K562 (cell line): ENCODE data around the gene PHPT1. TPM values are rescaled to one million over a fixed set of nuclear protein-coding genes. Genes with fewer than 3 reads are reported as not detected.

ENCODE experiments used
- ATAC-seq: fragments of 200-7000 bp; cut with Tn5 transposase; 3 replicates; pipeline ENCODE4 v1.9.1; 2020; ENCODE audit warnings: moderate library complexity
- BruUV-seq: library from RNA; stranded (reverse); fragments of 400-500 nt; replicated peaks from 2 replicates; lab custom pipeline; 2021; lab: Mats Ljungman, UMichigan
- CTCF ChIA-PET: fragments of 300-600 bp; formaldehyde crosslinking; extraction: SDS; loops from one replicate; lab custom pipeline; 2021; ENCODE audit warnings: low intra/inter-chr PET ratio; lab: Yijun Ruan, JAX
- POLR2A ChIA-PET: fragments of 300-600, 350-650 bp; sonication (Branson Sonifier 250); formaldehyde crosslinking; extraction: SDS; loops from one replicate; lab custom pipeline; 2021; ENCODE audit warnings: antibody characterized with exemption, inconsistent platforms; lab: Yijun Ruan, JAX
- DNase-seq, 4 experiments: peaks; one replicate each; pipeline versions ENCODE4 v3.0.0 to v3.0.0-alpha.2; 2011 to 2018; ENCODE audit warnings: low spot score in 3 of 4, mixed read lengths in 3 of 4; ENCODE audit errors: extremely low read depth in 1 of 4
- FAIRE-seq: peaks from 2 replicates; lab custom pipeline; 2011; peaks lifted over from hg19 to GRCh38; lab: Jason Lieb, UNC
- H2AFZ ChIP-seq: 2 replicates; pipeline ENCODE4 v1.6.0; 2011; ENCODE audit warnings: low read depth, low read length, control low read depth, inconsistent platforms
- H3K27ac ChIP-seq: fragments of 200-600 bp; 3 replicates; pipeline ENCODE4 v1.8.0; 2011; ENCODE audit warnings: low read depth, mild to moderate bottlenecking, control low read depth, inconsistent platforms, low read length, moderate library complexity, mixed read lengths; ENCODE audit errors: extremely low read depth
- H3K27me3 ChIP-seq, 2 experiments: fragments of 300-600 bp in 1 of 2; 2 replicates in 1 of 2; 3 replicates in 1 of 2; pipeline versions ENCODE4 v1.6.0 to v1.8.0; 2011; ENCODE audit warnings: inconsistent platforms in 2 of 2, low read length in 2 of 2, mild to moderate bottlenecking in 1 of 2, mixed read lengths in 1 of 2, moderate library complexity in 1 of 2; ENCODE audit not compliant: control insufficient read depth in 2 of 2, insufficient read depth in 2 of 2
- H3K36me3 ChIP-seq: fragments of 300-600 bp; 3 replicates; pipeline ENCODE4 v1.8.0; 2011; ENCODE audit warnings: mild to moderate bottlenecking, low read length, inconsistent platforms; ENCODE audit not compliant: control insufficient read depth, insufficient read depth
- H3K4me1 ChIP-seq, 2 experiments: fragments of 200-600 bp in 1 of 2; replicated peaks in 1 of 2; 2 replicates in 1 of 2; 3 replicates in 1 of 2; pipeline versions ENCODE4 v1.5.1 to v1.8.0; 2011; ENCODE audit warnings: inconsistent platforms in 2 of 2, low read length in 2 of 2, mild to moderate bottlenecking in 1 of 2, mixed read lengths in 1 of 2, moderate library complexity in 1 of 2; ENCODE audit not compliant: control insufficient read depth in 2 of 2, insufficient read depth in 2 of 2
- H3K4me2 ChIP-seq: 2 replicates; pipeline ENCODE4 v1.6.1; 2011; ENCODE audit warnings: low read length, control low read depth, inconsistent platforms, mixed read lengths; ENCODE audit not compliant: insufficient read depth
- H3K4me3 ChIP-seq: fragments of 200-600 bp; sonication (generic), shearing (Covaris generic); 2 replicates; pipeline ENCODE4 v1.5.1; 2016; ENCODE audit warnings: control low read depth, inconsistent platforms
- H3K79me2 ChIP-seq: fragments of 200-600 bp; 3 replicates; pipeline ENCODE4 v1.8.0; 2011; ENCODE audit warnings: low read length, inconsistent platforms; ENCODE audit not compliant: control insufficient read depth, insufficient read depth
- H3K9ac ChIP-seq, 2 experiments: 2 replicates each; pipeline versions ENCODE4 v1.6.0 to v1.6.1; 2011; ENCODE audit warnings: low read depth in 2 of 2, low read length in 2 of 2, control low read depth in 1 of 2, inconsistent platforms in 1 of 2, mild to moderate bottlenecking in 1 of 2, mixed read lengths in 1 of 2; ENCODE audit not compliant: insufficient read depth in 1 of 2
- H3K9me1 ChIP-seq: one replicate; pipeline ENCODE4 v1.6.0; 2011; ENCODE audit warnings: inconsistent platforms, mild to moderate bottlenecking, low read length, moderate library complexity; ENCODE audit not compliant: control insufficient read depth, insufficient read depth
- H3K9me3 ChIP-seq: replicated peaks from 2 replicates; pipeline ENCODE4 v1.5.1; 2011; ENCODE audit warnings: low read depth, low read length, inconsistent platforms; ENCODE audit not compliant: control insufficient read depth, insufficient read depth
- H4K20me1 ChIP-seq: replicated peaks from 2 replicates; pipeline ENCODE4 v1.6.1; 2011; ENCODE audit warnings: low read length, inconsistent platforms, mixed read lengths; ENCODE audit not compliant: control insufficient read depth, insufficient read depth
- ATF4 ChIP-seq: fragments of 450-650 bp; formaldehyde crosslinking; IDR thresholded peaks from 2 replicates; pipeline ENCODE4 v1.4.0; 2022; ENCODE audit warnings: mild to moderate bottlenecking, moderate library complexity
- BCL6 ChIP-seq: fragments of 250-450 bp; sonication (Bioruptor Pico); IDR thresholded peaks from 2 replicates; pipeline ENCODE4 v1.4.0; 2020
- CBFB ChIP-seq: sonication (generic); formaldehyde crosslinking; IDR thresholded peaks from 2 replicates; pipeline ENCODE4 v1.4.0; 2020; ENCODE audit warnings: mild to moderate bottlenecking, missing genetic modification reagents
- ETS2 ChIP-seq: IDR thresholded peaks from 2 replicates; pipeline ENCODE4 v1.6.1; 2016; ENCODE audit warnings: borderline replicate concordance, missing genetic modification characterization, mild to moderate bottlenecking, moderate library complexity, missing compliant biosample characterization; ENCODE audit not compliant: poor library complexity, severe bottlenecking
- EWSR1 ChIP-seq: fragments of 450-650 bp; IDR thresholded peaks from 2 replicates; pipeline ENCODE4 v1.6.1; 2018; ENCODE audit warnings: borderline replicate concordance, mild to moderate bottlenecking, low read depth, moderate library complexity; ENCODE audit not compliant: partially characterized antibody
- EZH2 ChIP-seq: IDR thresholded peaks from 2 replicates; pipeline ENCODE4 v1.6.1; 2012; ENCODE audit warnings: low read depth, mild to moderate bottlenecking, inconsistent platforms, low read length, borderline replicate concordance
- HDAC1 ChIP-seq, 2 experiments: fragments of 450-650 bp; IDR thresholded peaks; 2 replicates each; pipeline ENCODE4 v1.6.1; 2016 to 2017; ENCODE audit warnings: inconsistent platforms in 1 of 2, mild to moderate bottlenecking in 1 of 2, moderate library complexity in 1 of 2
- MAFG ChIP-seq: fragments of 450-650 bp; conservative IDR thresholded peaks from 2 replicates; pipeline ENCODE4 v1.6.1; 2016; ENCODE audit warnings: missing genetic modification characterization, missing compliant biosample characterization
- POLR2AphosphoS5 ChIP-seq: IDR thresholded peaks from 2 replicates; pipeline ENCODE4 v1.6.1; 2011; ENCODE audit warnings: mild to moderate bottlenecking, low read depth, low read length, moderate library complexity; ENCODE audit not compliant: control insufficient read depth, insufficient read depth
- POLR2G ChIP-seq: fragments of 200-400 bp; formaldehyde crosslinking; IDR thresholded peaks from 2 replicates; pipeline ENCODE4 v1.6.1; 2017; ENCODE audit warnings: low read depth, mild to moderate bottlenecking, antibody characterized with exemption, low read length, moderate library complexity
- RBM22 ChIP-seq: fragments of 200-400 bp; formaldehyde crosslinking; IDR thresholded peaks from 2 replicates; pipeline ENCODE4 v1.6.1; 2018; ENCODE audit warnings: low read length, low read depth; ENCODE audit not compliant: poor library complexity, severe bottlenecking
- RFX7 ChIP-seq: fragments of 250-450 bp; sonication (Bioruptor Pico); IDR thresholded peaks from 2 replicates; pipeline ENCODE4 v1.5.1; 2021; ENCODE audit warnings: mild to moderate bottlenecking
- SRSF9 ChIP-seq: fragments of 200-400 bp; formaldehyde crosslinking; IDR thresholded peaks from 2 replicates; pipeline ENCODE4 v1.6.1; 2017; ENCODE audit warnings: low read depth, low read length, borderline replicate concordance
- TRIM25 ChIP-seq: fragments of 450-650 bp; IDR thresholded peaks from 2 replicates; pipeline ENCODE4 v1.7.0; 2016; ENCODE audit warnings: borderline replicate concordance
- ZNF143 ChIP-seq: sonication (generic); formaldehyde crosslinking; IDR thresholded peaks from 2 replicates; pipeline ENCODE4 v1.9.0; 2022; ENCODE audit warnings: mild to moderate bottlenecking, missing genetic modification reagents
- ZNF507 ChIP-seq: conservative IDR thresholded peaks from 2 replicates; pipeline ENCODE4 v1.6.1; 2017; ENCODE audit warnings: missing genetic modification characterization, missing compliant biosample characterization
- WGBS: fragments of 100-300 bp; shearing (Covaris generic); methylation state at CpG from one replicate; pipeline ENCODE4 v1.1.6; 2016; ENCODE audit warnings: low coverage, mixed read lengths; ENCODE audit not compliant: insufficient coverage; ENCODE audit errors: missing lambda C conversion rate; 5-methylcytosine and 5-hydroxymethylcytosine counted together
- in situ Hi-C: fragments of 300-500 bp; cut with MboI; formaldehyde crosslinking; loops from 4 replicates; pipeline ENCODE4 v1.15.0; 2018; ENCODE audit warnings: inconsistent platforms, mixed read lengths
- intact Hi-C: fragments of 100-400 bp; cut with micrococcal nuclease; formaldehyde crosslinking; loops from 2 replicates; pipeline ENCODE4 v1.14.2; 2022
- polyA plus RNA-seq, 8 experiments: library from polyadenylated mRNA; depleted of rRNA in 4 of 8; stranded (reverse) in 5 of 8; unstranded in 3 of 8; fragments of >200 nt; fragmentation: Nextera tagmentation in 2 of 8; fragmentation: Illumina TruSeq in 1 of 8; extraction: Ambion mirVana in 2 of 8; extraction: Trizol in 1 of 8; gene quantifications; 2 replicates each; pipeline versions ENCODE4 v1.2.1 to v1.2.3, GENCODE V29; 2011 to 2014; ENCODE audit warnings: inconsistent platforms in 1 of 8, missing spikeins in 1 of 8
- total RNA-seq, 7 experiments: library from RNA; depleted of rRNA in 6 of 7; stranded (reverse); fragments of >200 nt in 6 of 7; fragmentation: Illumina TruSeq in 2 of 7; extraction: Trizol in 2 of 7; gene quantifications; 2 replicates each; pipeline versions ENCODE4 v1.2.1 to v1.2.3, GENCODE V29; 2011 to 2021; ENCODE audit warnings: low replicate concordance in 1 of 7

PHPT1 gene
- total and polyA plus RNA-seq, 9 of the 15 experiments (the other 6 are each of a cell fraction or from before 2014, with no cell fraction given), result 20.9 to 166 (median 129) TPM

- no peak; the same call in 1 of the 2 replicates for TF ChIP-seq POLR2G
- TF ChIP-seq, all 486 proteins: peak for 0
Measured at GRCh38 chr9:136828474-136829140, 20.6 kb upstream of the PHPT1 start (continued).

- H3K27ac ChIP-seq, result no peak overlapping the region
- peaks cover 0 to 51% of the 10 kb centered on the region in 2 experiments; a peak in 2 of 5 replicates for H3K4me1 ChIP-seq
- DNase-seq, result no peak
- no TSS peak for BruUV-seq
- no peak for ATAC-seq
- no peaks in the 10 kb centered on the region; the same call in 1 of the 2 replicates for H4K20me1 ChIP-seq
- peaks cover 3% of the 10 kb centered on the region for H3K9me1 ChIP-seq
- no peak for FAIRE-seq
- peaks cover 92% of the 10 kb centered on the region for H3K36me3 ChIP-seq
- intact Hi-C loops, result no loop called here
- no peaks in the 10 kb centered on the region for H3K9me3 ChIP-seq
- ChIA-PET POLR2A (interaction anchor here (0.8 to 1.2 kb wide), 2 partner anchors 11 to 13 kb away, joined by 3 read pairs; partner anchors contain the start of gene AJM1), CTCF (no interaction called here)
- no peak overlapping the region for H3K4me3 ChIP-seq
- in situ Hi-C loops, result no loop called here
- WGBS, result 96% methylated on average over 12 of the region's 14 CpGs
- H3K9ac ChIP-seq, result no peak overlapping the region; a peak in 1 of 4 replicates
- no peaks in the 10 kb centered on the region for H3K27me3 ChIP-seq
- H3K79me2 ChIP-seq, result no peaks in the 10 kb centered on the region
- H2AFZ ChIP-seq, result no peak overlapping the region
- H3K4me2 ChIP-seq, result no peak overlapping the region
- no peak for TF ChIP-seq ZNF507 (tag)
- TF ChIP-seq MAFG, result no peak
- TF ChIP-seq EZH2, result no peak
- TF ChIP-seq EWSR1, result no peak
- no peak for TF ChIP-seq ATF4 (CRISPR knock-in tag)
- TF ChIP-seq HDAC1 (IDR thresholded peaks at IDR 0.05), result no peak
- no peak for TF ChIP-seq RBM22
- TF ChIP-seq ETS2 (tag), result no peak
- no peak for TF ChIP-seq CBFB (CRISPR knock-in tag)
- no peak for TF ChIP-seq TRIM25
- TF ChIP-seq BCL6 (CRISPR knock-in tag), result no peak
- no peak for TF ChIP-seq RFX7
- no peak for TF ChIP-seq SRSF9
- TF ChIP-seq ZNF143 (CRISPR knock-in tag), result no peak
- TF ChIP-seq POLR2AphosphoS5, result no peak
Measured at GRCh38 chr9:136829412-136829811, 19.8 kb upstream of the PHPT1 start.
